Measurements from ENCODE around the gene UBA3. TPM values are rescaled to one million over a fixed set of nuclear protein-coding genes. Genes with fewer than 3 reads are reported as not detected.
A peak's percentile ranks its signal among the peaks of the same experiment; 100 is the strongest.

The UBA3 gene
- total RNA-seq, 2 donors from 2014 or later, result 53.5 to 56.2 TPM

DNA sequence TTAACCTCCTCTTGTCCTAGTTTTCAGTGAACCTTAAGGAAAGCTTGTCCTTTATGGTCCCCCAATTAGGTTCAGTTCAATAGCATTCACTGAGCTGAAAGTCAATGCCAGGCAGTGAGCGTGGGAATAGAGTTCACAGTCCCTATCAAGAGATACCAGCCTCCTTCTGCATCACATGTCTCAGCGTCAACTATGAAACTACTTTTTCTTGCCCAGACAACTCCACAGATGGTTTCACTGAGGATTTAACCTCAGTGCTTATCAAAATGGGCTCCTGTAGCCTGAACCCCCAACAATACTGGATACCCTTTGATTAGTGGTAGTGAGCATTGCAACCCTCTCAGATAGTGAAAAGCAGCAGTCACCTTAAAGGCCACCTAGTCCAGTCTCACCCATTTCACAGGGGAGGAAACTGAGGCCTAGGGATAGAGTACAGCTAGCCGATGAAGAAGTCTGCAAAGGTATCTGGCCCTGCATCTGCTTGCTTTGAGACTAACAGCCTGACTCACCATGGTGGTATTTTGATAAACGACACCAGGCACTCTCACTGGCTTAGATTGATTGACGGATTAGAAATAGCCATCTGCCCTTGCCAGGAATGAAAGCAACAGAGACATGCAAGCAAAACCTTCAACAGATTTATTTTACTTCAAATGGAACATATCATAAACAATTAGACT, 1.6 kb upstream of the UBA3 start:
- ATAC-seq, result no peak
- no peaks in the 10 kb centered on the region for H3K9me3 ChIP-seq (ENCODE audit: control insufficient read depth, low read length, poor library complexity, severe bottlenecking)
- Mint-ChIP-seq H3K27me3 (no peaks in the 10 kb centered on the region), H3K4me3 (peak overlapping the region; percentile 33), H3K36me3 (ENCODE audit: low read depth) (no peaks in the 10 kb centered on the region), H3K27ac (peak overlapping the region; percentile 97), H3K4me1 (peaks cover 47% of the 10 kb centered on the region)
- no peak for DNase-seq

DNA sequence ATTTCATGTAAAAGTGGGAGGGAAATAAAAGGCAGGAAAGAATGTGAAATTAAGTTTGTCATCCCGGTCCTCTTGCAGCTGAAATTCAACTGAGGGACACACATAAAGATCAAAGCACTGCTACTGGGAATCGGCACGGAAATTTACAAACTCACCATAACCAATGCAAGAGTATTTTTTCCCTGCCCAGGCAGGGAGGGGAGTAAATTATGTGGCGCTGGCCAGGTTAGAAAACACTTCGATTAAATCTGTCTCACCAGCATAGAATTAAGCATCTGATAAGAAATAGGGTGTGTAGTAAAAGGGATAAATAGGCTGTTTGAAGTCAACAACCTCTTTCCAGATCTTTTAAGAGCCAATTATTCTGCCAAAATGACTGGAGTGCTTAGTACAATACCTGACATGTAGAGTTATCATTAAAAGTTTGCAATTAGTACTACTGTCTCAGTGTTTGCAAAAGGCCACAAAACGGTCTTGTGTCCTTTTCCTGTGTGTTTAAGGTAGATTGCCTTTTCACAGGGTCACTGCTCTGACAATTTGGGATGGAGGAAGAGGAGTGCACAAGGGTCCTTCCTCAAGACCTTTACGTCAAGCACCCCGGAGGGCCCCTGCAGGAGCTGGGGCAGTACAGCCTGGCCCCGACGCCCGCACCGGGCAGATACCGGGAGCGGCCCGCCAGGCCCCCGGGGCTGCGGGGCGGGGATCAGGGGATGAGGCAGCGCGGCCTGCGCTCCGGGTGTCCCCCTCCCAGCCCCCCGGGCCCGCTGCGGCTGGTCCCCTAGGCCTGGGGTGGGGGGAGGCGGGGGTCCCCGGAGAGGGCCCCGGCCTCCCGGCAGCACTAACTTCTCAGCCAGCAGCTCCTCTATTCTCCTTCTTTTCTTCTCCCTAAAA, 651 bp downstream of the UBA3 start:
- no peaks in the 10 kb centered on the region for H3K27me3 Mint-ChIP-seq
- peak overlapping the region; percentile 97 for H3K27ac Mint-ChIP-seq
- H3K4me3 Mint-ChIP-seq, result peak overlapping the region; percentile 93
- ATAC-seq (no peak), DNase-seq (peak in 1 of 3 donors; percentile 22)
- H3K9me3 ChIP-seq (ENCODE audit: control insufficient read depth, low read length, poor library complexity, severe bottlenecking), result no peaks in the 10 kb centered on the region
- H3K36me3 Mint-ChIP-seq (ENCODE audit: low read depth), result no peaks in the 10 kb centered on the region
- H3K4me1 Mint-ChIP-seq, result peaks cover 42% of the 10 kb centered on the region

DNA sequence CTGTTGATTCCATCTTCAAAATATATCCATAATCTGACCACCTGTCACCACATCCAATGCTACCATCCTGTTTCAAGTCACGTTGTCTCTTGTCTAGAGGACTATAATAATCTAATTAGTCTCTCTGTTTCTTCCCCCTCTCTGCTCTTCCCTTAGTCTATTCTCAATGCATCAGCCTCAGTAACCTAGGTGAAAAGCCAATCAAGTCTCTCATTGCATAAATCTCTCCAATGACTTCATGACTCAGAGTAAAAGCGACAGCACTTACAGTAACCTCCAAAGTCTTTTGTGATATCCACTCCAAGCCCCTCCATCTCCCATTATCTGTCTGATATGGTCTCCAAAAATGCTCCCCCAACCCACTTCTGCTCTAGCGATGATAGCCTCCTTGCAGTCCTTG, 7.2 kb downstream of the UBA3 start:
- peaks cover 13% of the 10 kb centered on the region for H3K36me3 Mint-ChIP-seq (ENCODE audit: low read depth)
- H3K4me1 Mint-ChIP-seq, result peaks cover 25% of the 10 kb centered on the region
- ATAC-seq, result no peak
- H3K9me3 ChIP-seq (ENCODE audit: control insufficient read depth, low read length, poor library complexity, severe bottlenecking), result no peaks in the 10 kb centered on the region
- H3K27me3 Mint-ChIP-seq, result no peaks in the 10 kb centered on the region
- peak overlapping the region; percentile 79 for H3K27ac Mint-ChIP-seq
- DNase-seq, result no peak
- H3K4me3 Mint-ChIP-seq, result peak overlapping the region; percentile 19

DNA sequence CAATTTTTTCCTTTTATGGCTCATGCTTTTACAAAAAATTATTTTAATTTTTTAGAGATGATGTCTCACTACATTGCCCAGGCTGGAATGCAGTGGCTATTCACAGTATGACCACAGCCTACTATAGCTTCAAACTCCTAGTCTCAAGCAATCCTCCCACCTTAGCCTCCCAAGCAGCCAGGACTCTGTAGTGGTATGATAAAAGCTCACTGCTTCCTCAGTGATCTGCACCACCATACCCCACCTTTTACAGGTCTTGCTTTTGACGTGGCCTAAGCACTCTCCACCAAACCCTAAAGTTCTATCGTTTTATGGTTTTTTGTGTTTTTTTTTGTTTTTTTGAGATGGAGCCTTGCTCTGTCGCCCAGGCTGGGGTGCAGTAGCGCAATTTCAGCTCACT, 14.0 kb downstream of the UBA3 start:
- Mint-ChIP-seq H3K4me3 (no peak overlapping the region), H3K27ac (peak overlapping the region; percentile 95), H3K27me3 (no peaks in the 10 kb centered on the region), H3K36me3 (ENCODE audit: low read depth) (peaks cover 9% of the 10 kb centered on the region), H3K4me1 (peaks cover 22% of the 10 kb centered on the region)
- no peaks in the 10 kb centered on the region for H3K9me3 ChIP-seq (ENCODE audit: control insufficient read depth, low read length, poor library complexity, severe bottlenecking)
- DNase-seq (no peak), ATAC-seq (no peak)

DNA sequence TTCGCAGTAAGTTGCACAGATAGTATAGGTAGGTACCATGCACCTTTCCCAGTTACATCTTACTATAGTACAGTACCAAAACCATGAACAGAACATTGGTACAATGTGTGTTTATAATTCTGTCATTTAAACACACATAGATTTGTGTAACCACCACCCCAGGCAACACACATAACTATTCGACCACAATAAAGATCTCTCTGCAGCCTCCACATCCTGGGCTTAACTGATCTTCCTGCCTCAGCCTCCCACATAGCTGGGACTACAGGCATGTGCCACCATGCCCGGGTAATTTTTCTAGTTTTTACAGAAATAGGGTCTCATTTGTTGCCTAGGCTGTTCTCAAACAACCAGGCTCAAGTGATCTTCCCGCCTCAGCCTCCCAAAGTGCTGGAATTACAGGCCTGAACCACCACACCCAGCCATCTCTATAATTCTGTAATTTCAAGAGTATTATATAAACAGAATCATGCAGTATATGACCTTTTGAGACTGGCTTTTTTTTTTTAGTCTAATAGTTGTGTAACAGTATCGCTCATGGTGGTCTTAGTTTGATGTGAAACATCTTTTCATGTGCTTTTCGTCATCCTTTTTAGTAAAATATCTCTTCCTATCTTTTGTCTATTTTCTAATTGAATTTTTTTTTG, 14.7 kb downstream of the UBA3 start:
- peak; percentile 90 for ATAC-seq
- no peak for DNase-seq
- Mint-ChIP-seq H3K27me3 (no peaks in the 10 kb centered on the region), H3K4me1 (peaks cover 19% of the 10 kb centered on the region), H3K36me3 (ENCODE audit: low read depth) (peaks cover 4% of the 10 kb centered on the region), H3K27ac (peak overlapping the region; percentile 95), H3K4me3 (peak overlapping the region; percentile 57)
- H3K9me3 ChIP-seq (ENCODE audit: control insufficient read depth, low read length, poor library complexity, severe bottlenecking), result no peaks in the 10 kb centered on the region

DNA sequence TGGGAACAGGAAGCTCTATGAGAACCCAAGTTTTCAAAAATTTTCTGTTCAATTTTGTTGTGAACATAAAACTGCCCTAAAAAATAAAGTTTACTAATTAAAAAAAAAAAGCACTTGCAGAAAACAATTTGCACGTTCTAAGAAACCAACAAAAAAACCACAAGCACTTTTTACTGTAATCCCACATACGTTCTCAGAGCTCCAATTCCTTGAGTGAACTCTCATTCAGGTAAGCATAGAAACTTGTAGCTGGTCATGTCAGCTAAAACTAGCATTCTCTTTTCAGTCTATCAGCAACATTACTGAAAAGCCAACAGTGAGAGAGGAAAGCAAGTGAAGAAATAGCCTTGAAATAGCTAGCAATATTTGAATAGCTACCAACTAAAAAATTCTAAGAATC, 16.5 kb downstream of the UBA3 start:
- H3K4me1 Mint-ChIP-seq, result peaks cover 31% of the 10 kb centered on the region
- no peak for DNase-seq
- no peaks in the 10 kb centered on the region for H3K9me3 ChIP-seq (ENCODE audit: control insufficient read depth, low read length, poor library complexity, severe bottlenecking)
- peak overlapping the region; percentile 95 for H3K27ac Mint-ChIP-seq
- no peaks in the 10 kb centered on the region for H3K27me3 Mint-ChIP-seq
- peak; percentile 51 for ATAC-seq
- peaks cover 4% of the 10 kb centered on the region for H3K36me3 Mint-ChIP-seq (ENCODE audit: low read depth)
- peak overlapping the region; percentile 78 for H3K4me3 Mint-ChIP-seq

DNA sequence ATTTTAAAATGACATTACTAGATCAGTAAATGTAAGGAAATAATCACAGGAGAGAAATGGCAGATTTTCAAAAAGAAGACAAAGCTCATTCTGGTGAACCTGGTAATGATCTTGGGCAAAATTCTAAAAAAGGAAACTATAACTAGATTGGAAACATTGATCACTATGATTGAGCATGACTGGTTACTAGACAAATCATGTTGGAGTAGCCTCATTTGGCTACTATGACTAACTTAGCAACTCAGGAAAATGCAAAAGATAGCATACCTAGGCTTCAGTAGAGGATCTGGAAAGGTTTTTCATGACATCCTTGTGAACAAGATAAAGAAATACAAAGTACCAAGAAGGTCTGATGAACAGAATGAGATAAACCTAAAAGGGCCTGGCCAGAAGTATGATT, 20.5 kb downstream of the UBA3 start:
- DNase-seq (no peak), ATAC-seq (no peak)
- peaks cover 29% of the 10 kb centered on the region for H3K4me1 Mint-ChIP-seq
- no peaks in the 10 kb centered on the region for H3K27me3 Mint-ChIP-seq
- H3K27ac Mint-ChIP-seq, result peak overlapping the region; percentile 87
- H3K9me3 ChIP-seq (ENCODE audit: control insufficient read depth, low read length, poor library complexity, severe bottlenecking), result no peaks in the 10 kb centered on the region
- H3K36me3 Mint-ChIP-seq (ENCODE audit: low read depth), result peaks cover 6% of the 10 kb centered on the region
- no peak overlapping the region for H3K4me3 Mint-ChIP-seq

DNA sequence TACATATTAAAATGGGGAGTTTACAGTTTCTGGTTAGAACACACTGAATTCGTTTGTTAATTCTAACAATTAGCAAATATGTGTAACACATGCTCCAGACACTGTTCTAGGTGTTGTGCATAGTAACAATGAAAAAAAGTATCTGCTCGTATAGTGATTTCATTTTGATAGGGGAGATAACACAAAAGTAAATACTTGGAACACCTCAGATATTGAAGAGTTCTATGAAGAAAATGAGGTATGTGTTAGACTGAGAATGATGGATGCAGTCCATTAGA, 21.3 kb downstream of the UBA3 start:
- H3K9me3 ChIP-seq (ENCODE audit: control insufficient read depth, low read length, poor library complexity, severe bottlenecking), result no peaks in the 10 kb centered on the region
- no peak for ATAC-seq
- DNase-seq, result no peak
- Mint-ChIP-seq H3K4me3 (peak overlapping the region; percentile 43), H3K27me3 (no peaks in the 10 kb centered on the region), H3K4me1 (peaks cover 26% of the 10 kb centered on the region), H3K27ac (peak overlapping the region; percentile 87), H3K36me3 (ENCODE audit: low read depth) (peaks cover 6% of the 10 kb centered on the region)

DNA sequence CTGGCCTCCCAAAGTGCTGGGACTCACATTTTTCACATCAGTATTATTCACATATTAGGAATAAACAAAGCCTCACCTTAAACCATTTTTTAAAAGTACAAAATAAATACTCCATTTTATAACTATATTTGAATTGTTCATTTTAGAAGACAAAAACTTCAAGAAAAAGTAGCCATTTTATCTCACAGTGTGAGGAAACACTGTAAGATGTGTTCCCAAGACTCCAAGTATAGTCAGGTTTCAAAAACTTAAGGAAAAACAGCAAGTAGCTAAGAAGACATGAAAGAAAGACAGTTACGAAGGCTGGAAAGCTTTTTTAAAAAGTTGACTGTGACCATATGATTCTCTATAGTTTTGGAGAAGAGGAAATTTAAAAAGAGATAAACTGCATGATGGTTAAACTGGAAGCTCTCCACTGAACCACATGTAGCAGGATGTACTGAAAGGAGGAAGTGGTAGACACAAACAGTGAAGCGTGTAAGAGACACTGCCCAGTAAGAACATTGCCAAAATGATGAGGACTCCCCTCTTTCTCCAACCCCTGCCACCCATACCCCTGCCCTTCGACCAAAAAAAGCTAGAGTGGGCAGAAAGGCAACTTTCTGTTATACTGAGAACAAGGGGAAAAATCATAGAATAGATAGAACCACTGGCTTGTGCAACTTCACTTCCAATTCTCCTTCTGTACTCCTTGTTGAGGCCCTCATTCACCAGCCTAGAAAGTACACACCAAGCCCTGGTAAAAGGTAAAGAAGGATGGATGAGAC, 21.8 kb downstream of the UBA3 start:
- peaks cover 24% of the 10 kb centered on the region for H3K4me1 Mint-ChIP-seq
- peaks cover 6% of the 10 kb centered on the region for H3K36me3 Mint-ChIP-seq (ENCODE audit: low read depth)
- H3K9me3 ChIP-seq (ENCODE audit: control insufficient read depth, low read length, poor library complexity, severe bottlenecking), result no peaks in the 10 kb centered on the region
- H3K27me3 Mint-ChIP-seq, result no peaks in the 10 kb centered on the region
- peak overlapping the region; percentile 87 for H3K27ac Mint-ChIP-seq
- peak; percentile 98 for ATAC-seq
- peak overlapping the region; percentile 43 for H3K4me3 Mint-ChIP-seq
- DNase-seq, result no peak

DNA sequence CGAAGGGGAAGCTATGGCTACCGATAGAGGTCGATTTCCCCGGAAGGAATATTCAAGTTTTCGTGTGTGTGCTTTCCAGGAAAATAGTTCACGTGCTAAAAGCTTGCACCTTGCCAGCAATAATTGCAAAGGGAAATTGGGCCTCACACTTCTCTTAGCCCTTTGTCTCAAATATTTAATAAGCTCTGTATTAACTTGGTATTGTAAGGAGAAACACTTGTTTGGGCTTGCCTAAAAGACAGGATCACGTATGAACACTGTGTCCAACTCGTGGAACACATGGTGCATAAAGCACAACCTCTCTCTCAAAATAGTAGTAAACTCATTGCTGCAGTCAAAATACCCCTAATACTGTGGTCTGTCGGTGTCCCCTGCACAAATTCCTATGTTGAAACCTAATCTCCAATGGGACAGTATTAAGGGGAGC, 27.7 kb downstream of the UBA3 start:
- Mint-ChIP-seq H3K36me3 (ENCODE audit: low read depth) (peaks cover 4% of the 10 kb centered on the region), H3K27ac (peak overlapping the region; percentile 99), H3K27me3 (no peaks in the 10 kb centered on the region), H3K4me3 (peak overlapping the region; percentile 96), H3K4me1 (peaks cover 32% of the 10 kb centered on the region)
- no peaks in the 10 kb centered on the region for H3K9me3 ChIP-seq (ENCODE audit: control insufficient read depth, low read length, poor library complexity, severe bottlenecking)
- ATAC-seq (peak; percentile 5), DNase-seq (no peak)

DNA sequence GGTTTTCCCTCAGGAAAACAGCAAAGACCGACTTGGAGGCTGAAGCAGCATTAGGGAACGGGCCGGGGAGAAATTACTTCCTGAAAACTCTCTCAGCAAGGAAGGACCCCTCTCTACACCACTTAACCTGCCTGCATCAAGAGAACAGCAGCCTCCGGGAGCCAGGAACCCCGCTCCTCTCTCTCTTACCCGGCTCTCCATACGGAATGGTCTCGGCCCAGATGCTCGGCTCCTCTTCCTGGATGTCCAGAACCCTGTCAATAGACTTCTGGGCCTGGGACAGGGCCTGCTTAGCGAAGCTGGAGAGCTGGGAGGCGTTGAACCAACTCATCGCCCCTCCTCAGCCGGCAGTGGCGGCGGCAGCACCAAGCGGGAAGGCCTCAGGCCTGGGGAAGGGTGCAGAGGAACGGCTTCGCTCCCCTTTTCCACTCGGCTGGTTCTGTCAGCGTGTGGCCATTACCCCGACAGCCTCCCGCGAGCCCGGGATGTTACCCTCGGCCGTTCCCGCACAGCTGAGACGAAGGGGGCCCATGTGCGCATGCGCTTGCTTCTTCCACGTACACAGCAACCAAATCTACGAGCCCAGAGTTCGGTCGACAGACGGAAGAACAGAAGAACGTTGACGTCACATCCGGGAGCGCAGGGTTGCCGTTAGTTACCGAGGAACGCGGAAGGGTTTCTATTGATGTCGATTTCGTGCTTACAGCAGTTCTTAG, 28.3 kb downstream of the UBA3 start, which contains the start of gene TMF1:
Gene TMF1 (minus strand): TSS at position 578 of the 716 bp plus-strand sequence. CDS start 247 bp downstream, at position 331.
- Mint-ChIP-seq H3K27ac (peak within 1 kb of the TSS; percentile 99), H3K4me3 (peak within 1 kb of the TSS; percentile 96), H3K27me3 (no peaks in the 10 kb centered on the region), H3K4me1 (peaks cover 35% of the 10 kb centered on the region), H3K36me3 (ENCODE audit: low read depth) (peaks cover 4% of the 10 kb centered on the region)
- no peaks in the 10 kb centered on the region for H3K9me3 ChIP-seq (ENCODE audit: control insufficient read depth, low read length, poor library complexity, severe bottlenecking)
- peak; percentile 92 to 95 (median 94) for DNase-seq
- ATAC-seq, result peak; percentile 91

DNA sequence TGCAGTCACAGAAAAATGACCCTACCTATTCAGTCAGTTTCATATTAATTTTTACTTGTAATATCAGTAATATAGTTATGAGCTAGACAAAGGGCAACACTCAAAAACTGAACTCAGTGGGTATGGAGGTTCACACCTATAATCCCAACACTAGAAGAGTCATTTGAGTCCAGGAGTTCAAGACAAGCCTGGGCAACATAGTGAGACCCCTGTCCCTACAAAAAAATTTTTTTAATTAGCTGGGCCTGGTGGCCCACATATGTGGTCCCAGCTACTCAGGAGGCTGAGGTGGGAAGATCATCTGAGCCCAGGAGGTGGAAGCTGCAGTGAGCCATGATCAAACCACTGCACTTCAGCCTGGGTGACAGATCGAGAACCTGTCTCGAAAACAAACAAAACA, 31.2 kb downstream of the UBA3 start:
- peak overlapping the region; percentile 25 for H3K4me3 Mint-ChIP-seq
- ATAC-seq, result no peak
- H3K36me3 Mint-ChIP-seq (ENCODE audit: low read depth), result peaks cover 2% of the 10 kb centered on the region
- no peaks in the 10 kb centered on the region for H3K9me3 ChIP-seq (ENCODE audit: control insufficient read depth, low read length, poor library complexity, severe bottlenecking)
- H3K4me1 Mint-ChIP-seq, result peaks cover 40% of the 10 kb centered on the region
- no peak for DNase-seq
- no peak overlapping the region for H3K27ac Mint-ChIP-seq
- H3K27me3 Mint-ChIP-seq, result no peaks in the 10 kb centered on the region

Measured in T-helper 17 cell (primary cell).